ENCODE results near the gene ABHD3. TPM values are rescaled to one million over a fixed set of nuclear protein-coding genes. Genes with fewer than 3 reads are reported as not detected.

Gene ABHD3
- total and polyA plus RNA-seq, 2 of the 8 experiments (the other 6 are each of a cell fraction or from before 2014, with no cell fraction given) = 8.4 to 12.1 TPM

- Histone ChIP-seq H4K8ac (ENCODE audit: extremely low read depth, insufficient read depth, low read length) (peak within 1 kb of the TSS; percentile 99; the same call in 1 of the 2 replicates), H3K9ac (replicated peaks in 1 of 4; ENCODE audit: extremely low read depth in 1 of 4, low read depth in 3 of 4, low read length in 3 of 4) (peak within 1 kb of the TSS; percentile 80 to 97 (median 94)), H3K4me1 (replicated peaks in 1 of 4; ENCODE audit: control insufficient read depth in 3 of 4, insufficient read depth in 4 of 4, low read length in 3 of 4) (no peaks in the 10 kb centered on the region; a peak in 1 of 7 replicates), H3K4ac (replicated peaks; ENCODE audit: insufficient read length, low read depth, low read length) (peak within 1 kb of the TSS; percentile 95), H3K56ac (replicated peaks; ENCODE audit: insufficient read length, low read depth, low read length) (peak within 1 kb of the TSS; percentile 99), H3K14ac (ENCODE audit: insufficient read length) (no peak within 1 kb of the TSS), H2BK15ac (ENCODE audit: low read length) (no peak within 1 kb of the TSS), H2BK12ac (ENCODE audit: low read depth, low read length) (no peak within 1 kb of the TSS), H3K4me3 (ENCODE audit: extremely low read depth in 1 of 4, insufficient read depth in 2 of 4, low read depth in 3 of 4, low read length in 4 of 4) (peak within 1 kb of the TSS; percentile 79 to 99 (median 93)), H3K18ac (ENCODE audit: extremely low read depth, low read length) (peak within 1 kb of the TSS; percentile 75), H3K36me3 (ENCODE audit: control insufficient read depth in 2 of 4, insufficient read depth in 4 of 4, low read length in 3 of 4) (peaks cover under 1 to 15% (median 5%) of the 10 kb centered on the region in 4 experiments; a peak in 7 of 8 replicates), H2BK120ac (replicated peaks; ENCODE audit: low read depth, low read length) (no peak within 1 kb of the TSS), H3K23ac (ENCODE audit: insufficient read length) (no peak within 1 kb of the TSS), H4K91ac (replicated peaks; ENCODE audit: insufficient read length, low read length) (peak within 1 kb of the TSS; percentile 94), H4K5ac (ENCODE audit: insufficient read length, low read depth, low read length) (peak within 1 kb of the TSS; percentile 80), H3K79me1 (ENCODE audit: low read depth, low read length) (no peaks in the 10 kb centered on the region), H3K79me2 (ENCODE audit: control insufficient read depth in 1 of 2, insufficient read depth in 2 of 2, low read length in 2 of 2) (peaks cover 37 to 52% of the 10 kb centered on the region in 2 experiments), H2AK5ac (ENCODE audit: low read depth, low read length) (0 out of 2 replicates have a peak within 1 kb of the TSS, but pooled peaks have one; percentile 33), H3K4me2 (ENCODE audit: insufficient read depth in 1 of 2, low read depth in 2 of 2, low read length in 2 of 2) (peak within 1 kb of the TSS; percentile 55 to 56), H2AFZ (ENCODE audit: low read length) (peak within 1 kb of the TSS; percentile 98), H3K27ac (ENCODE audit: low read depth, low read length) (peak within 1 kb of the TSS; percentile 89), H3K27me3 (replicated peaks in 1 of 4; ENCODE audit: control insufficient read depth in 3 of 4, extremely low read depth in 1 of 4, insufficient read depth in 3 of 4, low read length in 3 of 4) (no peaks in the 10 kb centered on the region), H3K9me3 (ENCODE audit: insufficient read depth in 2 of 2, low read depth in 1 of 2, low read length in 1 of 2) (no peaks in the 10 kb centered on the region), H4K20me1 (replicated peaks in 1 of 2; ENCODE audit: control insufficient read depth in 1 of 2, insufficient read depth in 2 of 2, low read length in 2 of 2) (peaks cover 0 to 10% of the 10 kb centered on the region in 2 experiments), H2BK5ac (ENCODE audit: low read depth, low read length) (peak within 1 kb of the TSS; percentile 98), H3K23me2 (ENCODE audit: low read depth, low read length) (no peaks in the 10 kb centered on the region), H2BK20ac (ENCODE audit: low read length) (0 out of 2 replicates have a peak within 1 kb of the TSS, but pooled peaks have one; percentile 61)
- POLR2A ChIA-PET (ENCODE audit: partially characterized antibody) = interaction anchor here (0.7 to 6.5 kb wide), 11 partner anchors 9 to 370 kb away, joined by 3 to 77 read pairs (median 5); partner anchors contain the start of genes ABHD3 and ESCO1
- DNase-seq (ENCODE audit: low read depth in 1 of 2, low spot score in 2 of 2) = peak; percentile 86 to 96
- CTCF ChIA-PET (ENCODE audit: partially characterized antibody) = interaction anchor here (0.5 to 5.3 kb wide), 10 partner anchors 9 to 74 kb away, joined by 3 to 52 read pairs (median 3); partner anchors contain the start of gene ESCO1
- WGBS, 2 experiments (ENCODE audit: extremely low coverage in 1 of 2, insufficient coverage in 1 of 2, insufficient read length in 1 of 2, insufficient replicate concordance in 2 of 2, low coverage in 1 of 2, low lambda C conversion rate in 2 of 2, missing lambda C conversion rate in 1 of 2) = 6% methylated on average over 45 of the region's 59 CpGs; no CpG with 5 or more reads in 1 of the 2 experiments
- no peak for FAIRE-seq
- TF ChIP-seq HDAC6 (IDR thresholded peaks at IDR 0.05; ENCODE audit: low read depth, low read length) (no peak), MAFK (IDR thresholded peaks at IDR 0.05; ENCODE audit: low read depth, low read length) (no peak), POLR2AphosphoS5 (IDR thresholded peaks at IDR 0.05; ENCODE audit: low read depth, low read length) (peak; percentile 97), HDAC2 (IDR thresholded peaks at IDR 0.05; ENCODE audit: borderline replicate concordance in 1 of 2, low read depth in 2 of 2, low read length in 2 of 2) (peak in 1 of 2 experiments; percentile 80; a peak in 2 of 4 replicates), BRCA1 (IDR thresholded peaks at IDR 0.05; ENCODE audit: low read depth, low read length) (no peak), KDM4A (IDR thresholded peaks at IDR 0.05; ENCODE audit: low read depth, low read length, severe bottlenecking) (no peak), RFX5 (IDR thresholded peaks at IDR 0.05; ENCODE audit: borderline replicate concordance, low read depth, low read length) (no peak), JUN (IDR thresholded peaks at IDR 0.05; ENCODE audit: low read depth, low read length) (no peak), NANOG (IDR thresholded peaks at IDR 0.05; ENCODE audit: insufficient read depth, low read depth, low read length, poor library complexity, severe bottlenecking) (no peak), MAX (IDR thresholded peaks at IDR 0.05) (peak; percentile 97)
These were observed 92.2 kb downstream of the ABHD3 start, which contains the start of gene SNRPD1 for GRCh38 chr18:21612125-21613039. Gene SNRPD1, plus strand, starts transcription at chr18:21612314. Its CDS starts 116 bp downstream, at chr18:21612430.

Data from H1 (cell line).